SK-N-SH treated with all-trans-retinoic acid at 6 μM for 48 hours (cell line): ENCODE results near the gene MYCN.

ENCODE experiments used
- ARNTL ChIP-seq: fragments of 450-650 bp; formaldehyde crosslinking; IDR thresholded peaks from 2 replicates; pipeline ENCODE4 v1.5.0; 2020; ENCODE audit warnings: low read depth, mild to moderate bottlenecking, moderate library complexity, borderline replicate concordance
- BACH2 ChIP-seq: fragments of 250-450 bp; sonication (Bioruptor Pico); IDR thresholded peaks from 2 replicates; pipeline ENCODE4 v1.9.0; 2021; ENCODE audit warnings: mild to moderate bottlenecking, borderline replicate concordance
- CSDC2 ChIP-seq: fragments of 250-450 bp; sonication (Bioruptor Pico); IDR thresholded peaks from 2 replicates; pipeline ENCODE4 v1.5.0; 2020; ENCODE audit warnings: mild to moderate bottlenecking, moderate library complexity
- ESRRG ChIP-seq: fragments of 250-450 bp; sonication (Bioruptor Pico); IDR thresholded peaks from 2 replicates; pipeline ENCODE4 v1.6.1; 2021; ENCODE audit warnings: mild to moderate bottlenecking
- GLIS3 ChIP-seq: fragments of 250-450 bp; sonication (Bioruptor Pico); IDR thresholded peaks from 2 replicates; pipeline ENCODE4 v1.5.0; 2020; ENCODE audit warnings: mild to moderate bottlenecking, moderate library complexity
- ISL1 ChIP-seq: fragments of 250-450 bp; sonication (Bioruptor Pico); IDR thresholded peaks from 2 replicates; pipeline ENCODE4 v2.1.2; 2022; ENCODE audit warnings: mild to moderate bottlenecking, moderate library complexity
- OSR1 ChIP-seq: fragments of 250-450 bp; sonication (Bioruptor Pico); IDR thresholded peaks from 2 replicates; pipeline ENCODE4 v1.8.0; 2022; ENCODE audit warnings: moderate library complexity, mild to moderate bottlenecking, inconsistent platforms
- POU6F1 ChIP-seq: fragments of 250-450 bp; sonication (Bioruptor Pico); IDR thresholded peaks from 2 replicates; pipeline ENCODE4 v1.8.0; 2021; ENCODE audit warnings: low read depth, mild to moderate bottlenecking, moderate library complexity, borderline replicate concordance
- RARB ChIP-seq: fragments of 250-450 bp; sonication (Bioruptor Pico); IDR thresholded peaks from 2 replicates; pipeline ENCODE4 v1.8.0; 2021; ENCODE audit warnings: mild to moderate bottlenecking, moderate library complexity
- SNAI2 ChIP-seq: fragments of 250-450 bp; sonication (Bioruptor Pico); IDR thresholded peaks from 2 replicates; pipeline ENCODE4 v1.5.0; 2020; ENCODE audit warnings: mild to moderate bottlenecking, moderate library complexity
- ZFP30 ChIP-seq: fragments of 450-650 bp; formaldehyde crosslinking; IDR thresholded peaks from 2 replicates; pipeline ENCODE4 v1.5.0; 2022; ENCODE audit warnings: mild to moderate bottlenecking, moderate library complexity
- ZNF8 ChIP-seq: fragments of 450-650 bp; formaldehyde crosslinking; IDR thresholded peaks from 2 replicates; pipeline ENCODE4 v1.5.0; 2020; ENCODE audit warnings: mild to moderate bottlenecking, moderate library complexity
- TF ChIP-seq, protein P1 (sequence below): fragments of 250-450 bp; sonication (Bioruptor Pico); IDR thresholded peaks from 2 replicates; pipeline ENCODE4 v1.5.1; 2020; ENCODE audit warnings: low read depth, mild to moderate bottlenecking, moderate library complexity
- TF ChIP-seq, protein P2 (sequence below): fragments of 250-450 bp; sonication (Bioruptor Pico); IDR thresholded peaks from 2 replicates; pipeline ENCODE4 v1.8.0; 2020; ENCODE audit warnings: mild to moderate bottlenecking, moderate library complexity, borderline replicate concordance

- TF ChIP-seq ISL1 (CRISPR knock-in tag) (no peak), BACH2 (no peak), GLIS3 (CRISPR knock-in tag) (no peak), OSR1 (CRISPR knock-in tag) (no peak), ZNF8 (CRISPR knock-in tag) (no peak), RARB (CRISPR knock-in tag) (no peak), POU6F1 (CRISPR knock-in tag) (no peak), ZFP30 (no peak), ESRRG (no peak), CSDC2 (CRISPR knock-in tag) (no peak), SNAI2 (CRISPR knock-in tag) (no peak), ARNTL (no peak)
- TF ChIP-seq, protein P1, sequence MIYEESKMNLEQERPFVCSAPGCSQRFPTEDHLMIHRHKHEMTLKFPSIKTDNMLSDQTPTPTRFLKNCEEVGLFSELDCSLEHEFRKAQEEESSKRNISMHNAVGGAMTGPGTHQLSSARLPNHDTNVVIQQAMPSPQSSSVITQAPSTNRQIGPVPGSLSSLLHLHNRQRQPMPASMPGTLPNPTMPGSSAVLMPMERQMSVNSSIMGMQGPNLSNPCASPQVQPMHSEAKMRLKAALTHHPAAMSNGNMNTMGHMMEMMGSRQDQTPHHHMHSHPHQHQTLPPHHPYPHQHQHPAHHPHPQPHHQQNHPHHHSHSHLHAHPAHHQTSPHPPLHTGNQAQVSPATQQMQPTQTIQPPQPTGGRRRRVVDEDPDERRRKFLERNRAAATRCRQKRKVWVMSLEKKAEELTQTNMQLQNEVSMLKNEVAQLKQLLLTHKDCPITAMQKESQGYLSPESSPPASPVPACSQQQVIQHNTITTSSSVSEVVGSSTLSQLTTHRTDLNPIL: no peak
- TF ChIP-seq, protein P2, sequence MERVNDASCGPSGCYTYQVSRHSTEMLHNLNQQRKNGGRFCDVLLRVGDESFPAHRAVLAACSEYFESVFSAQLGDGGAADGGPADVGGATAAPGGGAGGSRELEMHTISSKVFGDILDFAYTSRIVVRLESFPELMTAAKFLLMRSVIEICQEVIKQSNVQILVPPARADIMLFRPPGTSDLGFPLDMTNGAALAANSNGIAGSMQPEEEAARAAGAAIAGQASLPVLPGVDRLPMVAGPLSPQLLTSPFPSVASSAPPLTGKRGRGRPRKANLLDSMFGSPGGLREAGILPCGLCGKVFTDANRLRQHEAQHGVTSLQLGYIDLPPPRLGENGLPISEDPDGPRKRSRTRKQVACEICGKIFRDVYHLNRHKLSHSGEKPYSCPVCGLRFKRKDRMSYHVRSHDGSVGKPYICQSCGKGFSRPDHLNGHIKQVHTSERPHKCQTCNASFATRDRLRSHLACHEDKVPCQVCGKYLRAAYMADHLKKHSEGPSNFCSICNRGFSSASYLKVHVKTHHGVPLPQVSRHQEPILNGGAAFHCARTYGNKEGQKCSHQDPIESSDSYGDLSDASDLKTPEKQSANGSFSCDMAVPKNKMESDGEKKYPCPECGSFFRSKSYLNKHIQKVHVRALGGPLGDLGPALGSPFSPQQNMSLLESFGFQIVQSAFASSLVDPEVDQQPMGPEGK (CRISPR knock-in tag): no peak
Measured at GRCh38 chr2:15984368-15985255, 44.3 kb downstream of the MYCN start.
